GM12878 (cell line): ENCODE measurements around the gene ANKRD44. TPM values are rescaled to one million over a fixed set of nuclear protein-coding genes. Genes with fewer than 3 reads are reported as not detected.

Source experiments
- ATAC-seq: fragments of 200-7000 bp; cut with Tn5 transposase; 3 replicates; pipeline ENCODE4 v1.9.1; 2020; ENCODE audit warnings: mild to moderate bottlenecking, moderate library complexity
- BruUV-seq: library from RNA; stranded (reverse); fragments of 400-500 nt; replicated peaks from 2 replicates; lab custom pipeline; 2021; lab: Mats Ljungman, UMichigan
- CTCF ChIA-PET: fragments of 300-600 bp; sonication (Branson Sonifier 250); formaldehyde crosslinking; extraction: SDS; loops from one replicate; lab custom pipeline; 2021; ENCODE audit warnings: inconsistent platforms; lab: Yijun Ruan, JAX
- POLR2A ChIA-PET: fragments of 350-600 bp; formaldehyde crosslinking; extraction: SDS; loops from one replicate; lab custom pipeline; 2021; ENCODE audit warnings: inconsistent platforms; lab: Charles Lee
- RAD21 ChIA-PET: fragments of 300-600 bp; sonication (Branson Sonifier 250); formaldehyde crosslinking; loops from one replicate; lab custom pipeline; 2023; ENCODE audit warnings: antibody characterized with exemption; ENCODE audit not compliant: unreplicated experiment; lab: Charles Lee
- SMC1A ChIA-PET: fragments of 300-600 bp; sonication (Branson Sonifier 250); formaldehyde crosslinking; loops from one replicate; lab custom pipeline; 2023; ENCODE audit not compliant: unreplicated experiment, uncharacterized antibody; lab: Charles Lee
- DNase-seq: peaks from one replicate; pipeline ENCODE4 v3.0.0-alpha.2; 2011; ENCODE audit warnings: low read depth, low spot score
- FAIRE-seq: peaks from 3 replicates; lab custom pipeline; 2011; peaks lifted over from hg19 to GRCh38; lab: Jason Lieb, UNC
- H2AFZ ChIP-seq: 2 replicates; pipeline ENCODE4 v1.6.0; 2011; ENCODE audit warnings: low read depth, low read length, control low read depth; ENCODE audit not compliant: control insufficient read depth
- H3K27ac ChIP-seq: 2 replicates; pipeline ENCODE4 v1.5.1; 2011; ENCODE audit warnings: control low read depth; ENCODE audit not compliant: control insufficient read depth, insufficient read depth
- H3K27me3 ChIP-seq, 2 experiments: replicated peaks in 1 of 2; 2 replicates each; pipeline versions ENCODE4 v1.6.0 to v1.6.1; 2011; ENCODE audit warnings: low read length in 1 of 2; ENCODE audit not compliant: control insufficient read depth in 2 of 2, insufficient read depth in 2 of 2
- H3K36me3 ChIP-seq, 2 experiments: 2 replicates each; pipeline ENCODE4 v1.5.1; 2011; ENCODE audit warnings: low read length in 1 of 2; ENCODE audit not compliant: control insufficient read depth in 2 of 2, insufficient read depth in 2 of 2
- H3K4me1 ChIP-seq: 2 replicates; pipeline ENCODE4 v1.6.1; 2011; ENCODE audit warnings: mild to moderate bottlenecking, low read length, moderate library complexity, mixed read lengths; ENCODE audit not compliant: control insufficient read depth, insufficient read depth
- H3K4me2 ChIP-seq: 2 replicates; pipeline ENCODE4 v1.6.0; 2011; ENCODE audit warnings: control low read depth; ENCODE audit not compliant: control insufficient read depth, insufficient read depth
- H3K4me3 ChIP-seq: fragments of 200-600 bp; sonication (generic); 2 replicates; pipeline ENCODE4 v1.5.1; 2016
- H3K79me2 ChIP-seq: 2 replicates; pipeline ENCODE4 v1.6.0; 2011; ENCODE audit warnings: low read length; ENCODE audit not compliant: control insufficient read depth, insufficient read depth
- H3K9ac ChIP-seq: 2 replicates; pipeline ENCODE4 v1.8.0; 2011; ENCODE audit warnings: low read length, control low read depth, mixed read lengths; ENCODE audit not compliant: control insufficient read depth, insufficient read depth
- H3K9me3 ChIP-seq: replicated peaks from 3 replicates; pipeline ENCODE4 v1.5.1; 2011; ENCODE audit warnings: mild to moderate bottlenecking, low read length; ENCODE audit not compliant: control insufficient read depth, insufficient read depth
- H4K20me1 ChIP-seq: 2 replicates; pipeline ENCODE4 v1.6.0; 2011; ENCODE audit not compliant: control insufficient read depth, insufficient read depth
- BRCA1 ChIP-seq: IDR thresholded peaks from 2 replicates; pipeline ENCODE4 v1.6.1; 2011; ENCODE audit warnings: low read depth, low read length, improper control_type of control experiment
- EED ChIP-seq: sonication (generic); IDR thresholded peaks from 2 replicates; pipeline ENCODE4 v1.6.1; 2016; ENCODE audit warnings: antibody characterized with exemption, low read depth
- ELK1 ChIP-seq: IDR thresholded peaks from 2 replicates; pipeline ENCODE4 v1.6.1; 2012; ENCODE audit warnings: low read depth, low read length, improper control_type of control experiment
- IKZF2 ChIP-seq, 2 experiments: fragments of 450-650 bp; IDR thresholded peaks; 2 replicates each; pipeline ENCODE4 v1.6.1; 2017; ENCODE audit warnings: mild to moderate bottlenecking in 2 of 2, moderate library complexity in 2 of 2
- LARP7 ChIP-seq: fragments of 450-650 bp; IDR thresholded peaks from 2 replicates; pipeline ENCODE4 v1.6.1; 2017; ENCODE audit warnings: mild to moderate bottlenecking
- MEF2A ChIP-seq: IDR thresholded peaks from 2 replicates; pipeline ENCODE4 v1.6.1; 2011; ENCODE audit warnings: low read depth, mild to moderate bottlenecking, low read length, moderate library complexity; ENCODE audit not compliant: insufficient read depth
- MXI1 ChIP-seq: fragments of 150-350 bp; IDR thresholded peaks from 2 replicates; pipeline ENCODE4 v1.6.1; 2011; ENCODE audit warnings: low read depth, mild to moderate bottlenecking, inconsistent platforms, low read length, improper control_type of control experiment
- NFYA ChIP-seq: IDR thresholded peaks from 2 replicates; pipeline ENCODE4 v1.6.1; 2011; ENCODE audit warnings: low read depth, mild to moderate bottlenecking, low read length, improper control_type of control experiment, borderline replicate concordance
- PKNOX1 ChIP-seq: fragments of 450-650 bp; IDR thresholded peaks from 2 replicates; pipeline ENCODE4 v1.6.1; 2016; ENCODE audit warnings: mild to moderate bottlenecking
- POLR2A ChIP-seq: IDR thresholded peaks from 2 replicates; pipeline ENCODE4 v1.6.1; 2011; ENCODE audit warnings: low read depth, mild to moderate bottlenecking, low read length
- RAD21 ChIP-seq: IDR thresholded peaks from 2 replicates; pipeline ENCODE4 v1.6.1; 2011; ENCODE audit warnings: mild to moderate bottlenecking, low read depth, low read length, moderate library complexity; ENCODE audit not compliant: insufficient read depth
- SMARCA5 ChIP-seq: fragments of 450-650 bp; IDR thresholded peaks from 2 replicates; pipeline ENCODE4 v1.6.1; 2017; ENCODE audit warnings: mild to moderate bottlenecking
- STAT1 ChIP-seq: fragments of 450-650 bp; conservative IDR thresholded peaks from 2 replicates; pipeline ENCODE4 v1.6.1; 2014; ENCODE audit warnings: antibody characterized with exemption, mild to moderate bottlenecking
- ZNF384 ChIP-seq: IDR thresholded peaks from 2 replicates; pipeline ENCODE4 v1.6.1; 2012; ENCODE audit warnings: low read depth, mild to moderate bottlenecking, low read length, improper control_type of control experiment, borderline replicate concordance
- in situ Hi-C: fragments of 300-500 bp; cut with MboI; formaldehyde crosslinking; loops from 9 replicates; pipeline ENCODE4 v1.14.3; 2018; ENCODE audit warnings: mixed read lengths
- intact Hi-C: fragments of 100-400 bp; cut with micrococcal nuclease; formaldehyde crosslinking; loops from one replicate; pipeline ENCODE4 v1.14.2; 2022; ENCODE audit not compliant: unreplicated experiment
- polyA plus RNA-seq, 11 experiments: library from polyadenylated mRNA; depleted of rRNA in 4 of 11; unstranded in 6 of 11; stranded (reverse) in 5 of 11; fragments of >200 nt; fragmentation: Nextera tagmentation in 4 of 11; fragmentation: Illumina TruSeq in 1 of 11; extraction: Ambion mirVana in 4 of 11; extraction: Trizol in 1 of 11; gene quantifications; 1 replicate in 1 of 11; 2 replicates in 10 of 11; pipeline versions ENCODE4 v1.2.1 to v1.2.3, GENCODE V29; 2011 to 2016; ENCODE audit warnings: inconsistent platforms in 2 of 11, missing spikeins in 2 of 11, low read depth in 1 of 11
- total RNA-seq, 4 experiments: library from RNA; depleted of rRNA in 3 of 4; stranded (reverse); fragments of >200 nt in 3 of 4; fragmentation: Illumina TruSeq in 1 of 4; extraction: Trizol in 1 of 4; gene quantifications; 2 replicates each; pipeline versions ENCODE4 v1.2.1 to v1.2.3, GENCODE V29; 2013 to 2021
- TF ChIP-seq, protein P1 (sequence below): fragments of 150-350 bp; IDR thresholded peaks from 2 replicates; pipeline ENCODE4 v1.6.1; 2016; ENCODE audit warnings: low read depth, low read length
- TF ChIP-seq, protein P2 (sequence below): fragments of 450-650 bp; formaldehyde crosslinking; IDR thresholded peaks from 2 replicates; pipeline ENCODE4 v1.4.0; 2022; ENCODE audit warnings: mild to moderate bottlenecking, moderate library complexity

ANKRD44 gene
- total and polyA plus RNA-seq, 10 of the 15 experiments (the other 5 are each of a cell fraction or from before 2014, with no cell fraction given) = 19.1 to 99.1 (median 59.6) TPM

DNA sequence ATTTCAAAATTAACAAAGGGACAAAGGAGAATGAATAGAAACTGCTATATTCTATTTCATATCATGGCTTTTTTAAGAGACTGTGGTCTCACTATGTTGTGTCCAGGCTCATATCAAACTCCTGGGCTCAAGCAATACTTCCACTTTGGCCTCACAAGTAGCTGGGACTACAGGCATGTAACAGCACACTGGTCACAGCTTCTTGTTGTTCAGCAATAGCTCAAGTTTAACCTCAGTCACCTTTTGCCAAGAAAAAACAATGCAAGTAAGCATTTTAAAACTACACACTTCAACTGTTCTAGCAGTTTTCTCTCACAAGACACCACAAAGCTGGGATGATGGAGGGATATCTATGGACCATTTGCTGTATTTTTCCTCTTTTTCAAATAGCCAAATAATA is 77.1 kb downstream of the ANKRD44 start:
- no peak overlapping the region for H3K9ac ChIP-seq
- SMC1A ChIA-PET = interaction anchor here (1.0 to 10.7 kb wide), 4 partner anchors 9 to 65 kb away, joined by 3 to 175 read pairs (median 6); no protein-coding TSS in a partner anchor
- H3K4me1 ChIP-seq = peaks cover 19% of the 10 kb centered on the region
- H3K4me2 ChIP-seq = no peak overlapping the region
- in situ Hi-C loops (no loop called here), intact Hi-C loops (no loop called here)
- H3K27ac ChIP-seq = no peak overlapping the region
- no peaks in the 10 kb centered on the region for H3K36me3 ChIP-seq
- H2AFZ ChIP-seq = no peak overlapping the region
- H4K20me1 ChIP-seq = no peaks in the 10 kb centered on the region
- CTCF ChIA-PET = interaction anchor here (0.5 to 1.1 kb wide), 4 partner anchors 12 to 582 kb away, joined by 3 read pairs; no protein-coding TSS in a partner anchor
- DNase-seq (no peak), FAIRE-seq (no peak), ATAC-seq (no peak)
- no peaks in the 10 kb centered on the region for H3K27me3 ChIP-seq
- RAD21 ChIA-PET = interaction anchor here (0.6 to 1.0 kb wide), 2 partner anchors 28 to 48 kb away, joined by 3 read pairs; no protein-coding TSS in a partner anchor
- POLR2A ChIA-PET = interaction anchor here (1.2 kb wide), 1 partner anchor 28 kb away, joined by 3 read pairs; no protein-coding TSS in a partner anchor
- BruUV-seq = no TSS peak
- no peaks in the 10 kb centered on the region for H3K9me3 ChIP-seq
- H3K4me3 ChIP-seq = no peak overlapping the region
- TF ChIP-seq, protein P1, sequence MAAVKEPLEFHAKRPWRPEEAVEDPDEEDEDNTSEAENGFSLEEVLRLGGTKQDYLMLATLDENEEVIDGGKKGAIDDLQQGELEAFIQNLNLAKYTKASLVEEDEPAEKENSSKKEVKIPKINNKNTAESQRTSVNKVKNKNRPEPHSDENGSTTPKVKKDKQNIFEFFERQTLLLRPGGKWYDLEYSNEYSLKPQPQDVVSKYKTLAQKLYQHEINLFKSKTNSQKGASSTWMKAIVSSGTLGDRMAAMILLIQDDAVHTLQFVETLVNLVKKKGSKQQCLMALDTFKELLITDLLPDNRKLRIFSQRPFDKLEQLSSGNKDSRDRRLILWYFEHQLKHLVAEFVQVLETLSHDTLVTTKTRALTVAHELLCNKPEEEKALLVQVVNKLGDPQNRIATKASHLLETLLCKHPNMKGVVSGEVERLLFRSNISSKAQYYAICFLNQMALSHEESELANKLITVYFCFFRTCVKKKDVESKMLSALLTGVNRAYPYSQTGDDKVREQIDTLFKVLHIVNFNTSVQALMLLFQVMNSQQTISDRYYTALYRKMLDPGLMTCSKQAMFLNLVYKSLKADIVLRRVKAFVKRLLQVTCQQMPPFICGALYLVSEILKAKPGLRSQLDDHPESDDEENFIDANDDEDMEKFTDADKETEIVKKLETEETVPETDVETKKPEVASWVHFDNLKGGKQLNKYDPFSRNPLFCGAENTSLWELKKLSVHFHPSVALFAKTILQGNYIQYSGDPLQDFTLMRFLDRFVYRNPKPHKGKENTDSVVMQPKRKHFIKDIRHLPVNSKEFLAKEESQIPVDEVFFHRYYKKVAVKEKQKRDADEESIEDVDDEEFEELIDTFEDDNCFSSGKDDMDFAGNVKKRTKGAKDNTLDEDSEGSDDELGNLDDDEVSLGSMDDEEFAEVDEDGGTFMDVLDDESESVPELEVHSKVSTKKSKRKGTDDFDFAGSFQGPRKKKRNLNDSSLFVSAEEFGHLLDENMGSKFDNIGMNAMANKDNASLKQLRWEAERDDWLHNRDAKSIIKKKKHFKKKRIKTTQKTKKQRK = no peak
- TF ChIP-seq EED (no peak), LARP7 (no peak), ELK1 (no peak), IKZF2 (IDR thresholded peaks at IDR 0.05) (no peak), SMARCA5 (no peak), PKNOX1 (no peak), RAD21 (no peak), STAT1 (no peak), BRCA1 (no peak), MXI1 (no peak), ZNF384 (no peak), POLR2A (no peak), MEF2A (no peak), NFYA (no peak)
- TF ChIP-seq, protein P2, sequence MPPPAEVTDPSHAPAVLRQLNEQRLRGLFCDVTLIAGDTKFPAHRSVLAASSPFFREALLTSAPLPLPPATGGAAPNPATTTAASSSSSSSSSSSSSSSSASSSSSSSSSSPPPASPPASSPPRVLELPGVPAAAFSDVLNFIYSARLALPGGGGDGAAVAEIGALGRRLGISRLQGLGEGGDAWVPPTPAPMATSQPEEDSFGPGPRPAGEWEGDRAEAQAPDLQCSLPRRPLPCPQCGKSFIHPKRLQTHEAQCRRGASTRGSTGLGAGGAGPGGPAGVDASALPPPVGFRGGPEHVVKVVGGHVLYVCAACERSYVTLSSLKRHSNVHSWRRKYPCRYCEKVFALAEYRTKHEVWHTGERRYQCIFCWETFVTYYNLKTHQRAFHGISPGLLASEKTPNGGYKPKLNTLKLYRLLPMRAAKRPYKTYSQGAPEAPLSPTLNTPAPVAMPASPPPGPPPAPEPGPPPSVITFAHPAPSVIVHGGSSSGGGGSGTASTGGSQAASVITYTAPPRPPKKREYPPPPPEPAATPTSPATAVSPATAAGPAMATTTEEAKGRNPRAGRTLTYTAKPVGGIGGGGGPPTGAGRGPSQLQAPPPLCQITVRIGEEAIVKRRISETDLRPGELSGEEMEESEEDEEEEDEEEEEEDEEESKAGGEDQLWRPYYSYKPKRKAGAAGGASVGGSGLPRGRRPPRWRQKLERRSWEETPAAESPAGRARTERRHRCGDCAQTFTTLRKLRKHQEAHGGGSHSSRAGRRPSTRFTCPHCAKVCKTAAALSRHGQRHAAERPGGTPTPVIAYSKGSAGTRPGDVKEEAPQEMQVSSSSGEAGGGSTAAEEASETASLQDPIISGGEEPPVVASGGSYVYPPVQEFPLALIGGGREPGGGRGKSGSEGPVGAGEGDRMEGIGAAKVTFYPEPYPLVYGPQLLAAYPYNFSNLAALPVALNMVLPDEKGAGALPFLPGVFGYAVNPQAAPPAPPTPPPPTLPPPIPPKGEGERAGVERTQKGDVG = no peak
- H3K79me2 ChIP-seq = peaks cover 73% of the 10 kb centered on the region
